Right renal pelvis (tissue), 4 donors: ENCODE results near the gene PPP3CA. TPM values are rescaled to one million over a fixed set of nuclear protein-coding genes. Genes with fewer than 3 reads are reported as not detected.

Experiments used
- DNase-seq, 4 donors: peaks; one replicate each; pipeline ENCODE4 v3.0.0-alpha.2; 2013; ENCODE audit warnings: low read depth in 4 of 4, low spot score in 3 of 4, missing footprints in 1 of 4
- polyA plus RNA-seq, 4 donors: library from polyadenylated mRNA; unstranded; fragments of 120-200 nt; gene quantifications; one replicate each; pipeline ENCODE4 v1.2.1, GENCODE V29; 2013; ENCODE audit not compliant: insufficient read length in 4 of 4

The PPP3CA gene
- 10 to 100 TPM; 38.4 to 51.1 (median 45.5) TPM for polyA plus RNA-seq

DNA sequence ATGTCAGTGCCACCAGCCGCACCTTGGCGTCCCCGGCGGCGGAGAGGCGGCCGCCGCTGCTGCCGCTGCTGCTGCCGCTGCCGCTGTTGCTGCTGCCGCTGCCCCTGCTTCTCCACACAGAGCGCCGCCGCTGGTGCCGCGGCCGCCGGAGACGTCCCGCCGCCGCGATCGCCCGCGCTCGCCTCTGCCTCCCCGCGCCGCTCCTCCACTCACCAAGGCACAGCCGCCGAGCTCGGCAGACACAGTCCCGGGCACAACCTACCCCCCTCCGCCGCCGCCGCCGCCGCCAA lies at the start of gene PPP3CA:
Gene PPP3CA, minus strand, starts transcription at position 260 of the 290 bp plus-strand sequence.
- peak in 1 of 4 donors; percentile 8 for DNase-seq

DNA sequence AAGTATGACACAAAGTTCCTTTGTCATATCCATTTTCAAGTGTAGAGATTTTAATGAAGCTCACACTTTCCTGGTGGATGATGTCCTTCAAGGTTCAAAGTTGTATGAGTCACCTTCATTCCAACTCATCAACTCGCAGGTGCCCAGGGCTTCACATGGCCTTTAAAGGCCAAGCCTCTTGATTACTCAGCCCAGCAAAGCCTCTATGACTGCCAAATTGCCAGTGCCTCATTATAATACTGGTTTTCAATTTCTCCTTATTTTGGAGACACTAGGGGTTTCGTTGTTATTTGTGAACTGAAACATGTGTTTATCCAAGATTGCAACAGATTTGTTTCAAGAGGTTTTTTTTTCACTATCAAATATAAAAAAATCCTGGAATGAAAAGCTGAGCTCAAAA lies 45.9 kb upstream of the PPP3CA start:
- DNase-seq = no peak

DNA sequence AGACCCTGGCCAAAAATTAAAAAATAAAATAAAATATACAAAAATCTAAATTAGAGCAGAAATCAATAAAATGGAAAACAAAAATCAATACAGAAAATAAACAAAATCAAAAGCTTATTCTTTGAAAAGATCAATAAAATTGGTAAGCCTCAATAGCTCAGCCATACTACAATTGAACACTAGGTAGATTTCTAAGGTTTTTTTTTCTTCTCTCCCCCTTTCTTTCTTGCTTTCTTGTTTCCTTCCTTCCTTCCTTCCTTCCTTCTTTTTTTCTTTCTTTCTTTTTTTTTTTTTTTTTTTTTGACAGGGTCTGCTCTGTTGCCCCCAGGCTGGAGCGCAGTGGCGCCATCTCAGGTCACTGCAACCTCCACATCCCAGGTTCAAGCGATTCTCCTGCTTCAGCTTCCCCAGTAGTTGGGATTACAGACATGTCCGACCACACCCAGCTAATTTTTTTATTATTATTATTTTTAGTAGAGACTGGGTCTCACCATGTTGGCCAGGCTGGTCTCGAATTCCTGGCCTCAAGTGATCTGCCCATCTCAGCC lies 23.4 kb upstream of the PPP3CA start:
- DNase-seq = no peak

DNA sequence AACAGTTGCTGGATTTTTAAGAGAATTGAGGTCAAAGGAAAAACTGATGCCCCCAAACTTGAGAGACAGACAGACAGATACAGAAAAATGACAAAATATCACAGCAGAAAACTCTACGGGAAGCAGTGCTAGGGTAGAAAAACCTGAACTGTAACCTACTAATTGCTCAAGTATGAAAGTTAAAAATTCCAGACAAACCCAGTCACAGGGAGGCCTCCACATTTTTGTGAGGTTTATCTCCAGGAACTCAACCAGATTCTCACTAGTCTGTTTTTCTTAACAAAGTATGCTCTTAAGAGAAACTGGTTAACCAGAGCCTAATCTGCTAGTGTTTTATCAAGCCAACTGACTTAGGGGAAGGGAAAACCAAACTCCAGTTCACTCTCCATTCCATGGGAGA lies 19.9 kb upstream of the PPP3CA start:
- no peak for DNase-seq

DNA sequence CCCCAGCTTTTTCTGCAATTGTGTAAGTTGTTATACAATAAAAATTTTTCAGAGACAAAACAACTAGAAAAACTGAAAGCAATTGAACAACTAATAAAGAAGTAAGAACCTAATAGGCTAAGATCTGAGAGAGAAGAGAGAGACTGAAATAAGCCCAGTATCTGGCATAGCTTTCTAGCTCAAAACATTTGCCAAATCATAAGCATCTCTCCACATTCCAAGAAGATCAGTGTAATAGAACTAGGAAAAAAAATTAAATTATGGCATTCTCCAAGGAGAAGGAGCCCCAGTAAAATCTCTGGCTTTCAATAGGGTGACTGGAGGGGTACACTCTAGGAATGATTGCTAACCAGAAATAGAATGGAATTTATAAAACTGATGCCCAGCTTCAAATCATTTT lies 19.0 kb upstream of the PPP3CA start:
- DNase-seq = no peak

DNA sequence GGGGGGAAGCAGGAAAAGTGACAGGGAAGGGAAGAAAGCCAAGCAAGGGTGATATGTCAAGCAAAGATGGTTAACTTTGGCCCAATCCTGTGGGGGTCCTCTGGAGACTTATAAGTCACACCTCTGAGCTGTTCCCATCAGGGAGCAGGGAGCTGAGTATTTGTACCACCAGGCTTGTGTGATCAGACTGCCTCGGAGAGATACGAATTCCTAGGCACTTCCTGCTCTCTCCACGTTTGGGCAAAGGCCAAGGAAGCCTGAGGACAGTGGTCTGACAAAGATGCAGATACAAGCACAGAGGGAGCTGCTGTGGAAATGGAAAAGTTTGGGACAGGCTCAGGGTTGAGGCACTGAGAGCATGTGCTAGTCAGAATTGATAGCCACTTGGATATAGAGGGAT lies 10.4 kb upstream of the PPP3CA start:
- no peak for DNase-seq

DNA sequence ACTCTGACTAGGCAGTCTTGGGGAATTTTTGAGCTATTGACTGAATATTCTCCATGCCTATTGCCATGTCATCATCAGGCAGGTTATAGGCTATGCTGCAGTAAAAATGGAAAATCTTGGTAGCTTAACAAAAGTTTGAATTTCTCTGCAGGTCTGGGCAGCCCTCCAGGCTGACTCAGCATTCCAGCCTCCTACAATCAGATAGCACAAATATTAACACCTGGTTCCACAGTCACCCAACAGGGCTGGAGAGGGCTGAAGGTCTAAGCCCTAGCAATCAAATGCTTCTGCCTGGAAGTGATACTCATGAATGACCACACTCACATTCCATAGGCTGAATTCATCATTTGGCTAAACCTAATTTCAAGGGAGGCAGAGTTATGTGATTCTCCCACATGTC lies 9.6 kb upstream of the PPP3CA start:
- DNase-seq = no peak

DNA sequence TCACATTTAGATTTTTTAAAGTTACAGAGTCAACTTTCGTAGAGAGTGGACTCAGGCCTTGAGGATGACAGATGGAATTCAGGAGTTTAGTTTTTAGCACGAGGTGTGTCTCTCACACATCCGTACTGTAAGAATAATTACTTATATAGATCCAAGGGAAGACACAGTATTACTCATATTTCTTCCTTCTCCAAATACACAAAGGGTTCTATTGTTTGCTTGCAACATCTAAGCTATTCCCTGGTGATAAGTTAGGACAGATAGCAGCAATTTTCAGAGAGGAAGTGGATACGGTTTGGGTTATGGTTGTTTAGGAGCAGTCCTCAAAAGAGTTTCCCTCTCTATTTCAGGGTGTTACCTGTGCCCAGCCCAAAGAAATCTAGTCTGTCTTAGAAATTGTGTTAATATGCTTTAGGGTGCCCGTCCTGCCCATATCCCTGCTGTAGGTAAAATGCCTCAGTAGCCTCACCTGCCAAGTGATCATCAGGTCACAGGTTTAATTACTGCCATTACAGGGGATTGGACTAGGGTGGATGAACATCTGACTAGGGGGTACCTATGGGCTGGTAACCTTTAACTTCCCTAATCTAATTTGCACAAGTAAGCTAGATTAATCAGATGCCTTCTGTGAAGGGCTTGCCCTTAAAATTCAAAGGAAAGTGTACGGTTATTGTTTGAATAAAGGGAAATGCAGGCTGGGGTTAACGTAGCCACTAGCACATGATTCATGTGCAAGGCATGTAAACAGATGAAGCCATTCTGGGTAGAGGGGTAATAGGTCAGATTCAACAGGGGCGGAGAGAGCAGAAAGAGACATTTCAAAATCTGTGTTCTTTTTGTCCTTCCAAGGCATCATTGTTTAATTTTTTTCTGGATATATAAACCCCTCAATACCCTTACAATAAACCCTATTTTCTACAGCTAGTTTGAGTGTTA lies 8.7 kb upstream of the PPP3CA start:
- DNase-seq = no peak

DNA sequence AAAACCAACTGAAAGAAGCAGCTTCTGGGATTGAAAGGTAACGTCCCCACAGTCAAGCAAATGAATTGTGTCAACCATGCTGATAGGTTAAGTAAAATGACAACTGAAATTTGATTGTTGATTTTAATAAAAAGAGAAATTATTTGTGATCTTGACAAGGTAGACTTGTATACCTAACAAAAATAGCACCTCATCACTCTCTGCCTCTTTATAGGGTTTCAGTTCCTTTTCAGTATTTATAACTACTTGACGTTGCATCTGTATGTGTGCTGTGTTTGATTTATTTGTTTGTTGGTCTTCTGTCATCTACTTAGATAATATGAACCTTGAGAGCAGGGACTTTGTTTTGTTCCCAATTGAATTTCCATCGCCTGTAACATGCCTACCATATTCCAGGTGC lies 7.9 kb upstream of the PPP3CA start:
- no peak for DNase-seq

DNA sequence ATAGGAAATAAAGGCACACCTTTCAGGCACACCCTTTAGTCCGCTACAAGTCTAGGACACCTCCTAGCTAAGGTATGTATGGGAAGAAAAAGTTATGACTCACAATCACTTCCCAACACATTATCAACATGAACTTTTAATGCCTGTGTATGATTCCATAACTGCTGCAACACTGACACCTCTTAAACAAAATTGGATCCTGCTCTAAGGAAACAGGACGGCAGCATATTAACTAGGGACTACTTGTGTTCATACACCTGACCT lies 2.4 kb upstream of the PPP3CA start:
- no peak for DNase-seq

DNA sequence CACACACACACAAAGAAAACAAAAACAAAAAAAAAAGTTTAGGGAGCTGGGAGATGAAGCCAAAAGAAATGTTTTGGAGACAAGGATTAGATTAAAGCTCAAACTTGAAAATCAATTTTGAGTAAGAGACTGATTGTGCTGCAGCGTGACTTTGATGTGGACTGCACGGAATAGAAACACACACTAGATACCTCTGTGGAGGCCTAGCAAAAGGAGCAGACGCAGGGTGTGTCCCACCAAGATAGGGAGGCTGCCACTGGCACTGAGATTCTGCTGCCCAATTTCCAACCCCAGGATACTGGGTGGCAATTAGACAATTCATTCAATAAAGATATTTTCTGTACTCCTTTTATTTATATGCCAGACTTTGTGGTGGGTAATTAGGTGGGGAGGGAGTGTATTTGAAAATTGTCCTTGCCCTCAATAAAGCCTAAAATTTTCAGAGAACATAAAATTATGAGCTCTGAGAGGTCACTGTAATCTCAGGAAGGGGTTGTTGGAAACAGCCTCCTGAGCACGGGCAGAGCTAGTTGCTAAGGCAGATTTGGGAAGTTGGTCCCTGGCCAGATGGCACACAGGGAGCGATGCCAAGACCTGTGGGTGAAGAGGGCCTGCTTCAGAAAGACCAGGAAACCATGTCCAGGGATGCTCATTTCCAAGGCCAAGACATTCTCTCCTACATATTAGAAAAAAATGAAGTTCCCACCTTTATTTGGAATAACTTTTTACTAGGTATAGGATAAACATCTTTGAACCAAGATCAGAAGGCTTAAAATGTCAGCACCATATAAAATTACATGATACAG lies 1.9 kb upstream of the PPP3CA start:
- DNase-seq = no peak

DNA sequence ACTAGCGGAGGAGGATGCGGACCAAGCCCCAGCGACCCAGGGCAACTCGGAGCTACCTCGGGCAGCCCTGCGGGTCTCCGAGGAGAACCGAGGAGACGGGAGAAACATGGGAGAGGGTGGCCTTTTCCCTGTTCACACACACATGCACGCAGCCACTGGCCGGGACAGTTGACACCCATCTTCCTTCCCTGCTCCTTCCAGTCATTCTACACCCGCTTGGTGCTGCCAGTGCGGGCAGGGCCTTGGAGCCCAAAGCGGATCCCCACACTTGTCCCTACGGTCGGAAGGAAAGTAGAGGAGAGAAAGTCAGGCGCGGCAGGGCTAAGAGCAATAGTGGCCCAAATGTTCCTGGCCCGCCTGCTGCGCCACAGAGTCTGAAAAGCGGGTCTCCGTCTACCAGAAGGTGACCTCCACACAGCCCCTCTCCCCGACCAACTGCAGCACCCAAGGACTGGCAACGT lies 1.1 kb upstream of the PPP3CA start:
- no peak for DNase-seq

DNA sequence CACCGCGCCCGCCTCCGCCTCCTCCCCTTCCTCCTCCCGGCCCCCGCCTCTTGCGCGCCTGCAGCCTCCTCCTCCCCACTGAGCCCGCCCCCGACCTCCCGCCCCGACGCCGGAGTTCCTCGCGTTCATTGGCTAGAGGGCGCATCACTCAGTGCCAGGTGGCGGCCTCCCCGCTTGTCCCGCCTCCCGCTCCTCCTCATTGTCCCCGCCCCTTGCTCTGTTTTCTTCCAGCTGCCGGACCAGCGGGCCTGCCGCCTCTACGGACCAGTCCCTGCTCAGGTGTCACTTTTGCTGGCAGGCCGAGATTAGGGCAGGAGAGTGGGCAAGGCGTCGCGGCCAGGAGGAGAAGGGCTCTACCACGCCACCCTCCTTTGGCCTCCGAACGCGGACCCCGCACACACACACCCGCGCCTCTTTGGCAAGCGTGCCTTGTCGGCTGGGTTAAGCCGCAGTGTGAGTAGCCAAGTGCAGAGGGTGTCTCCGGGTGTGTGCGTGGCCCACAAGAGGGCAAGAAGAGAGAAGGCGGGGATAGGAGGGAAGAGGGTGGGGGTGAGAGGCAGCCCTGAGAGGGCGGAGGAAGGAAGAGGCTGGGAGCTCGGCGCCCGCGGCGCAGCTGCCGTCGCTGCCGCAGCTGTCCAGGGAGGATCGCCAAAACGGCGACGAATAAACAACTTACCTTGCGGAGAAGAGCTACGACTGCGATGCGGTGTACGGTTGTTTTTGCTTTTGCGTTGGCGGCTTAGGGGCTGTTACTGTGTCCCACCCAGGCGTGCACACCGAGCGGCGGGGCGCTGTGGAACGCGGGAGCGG lies 436 bp upstream of the PPP3CA start:
- DNase-seq = peak; percentile 94 to 96 (median 94)

DNA sequence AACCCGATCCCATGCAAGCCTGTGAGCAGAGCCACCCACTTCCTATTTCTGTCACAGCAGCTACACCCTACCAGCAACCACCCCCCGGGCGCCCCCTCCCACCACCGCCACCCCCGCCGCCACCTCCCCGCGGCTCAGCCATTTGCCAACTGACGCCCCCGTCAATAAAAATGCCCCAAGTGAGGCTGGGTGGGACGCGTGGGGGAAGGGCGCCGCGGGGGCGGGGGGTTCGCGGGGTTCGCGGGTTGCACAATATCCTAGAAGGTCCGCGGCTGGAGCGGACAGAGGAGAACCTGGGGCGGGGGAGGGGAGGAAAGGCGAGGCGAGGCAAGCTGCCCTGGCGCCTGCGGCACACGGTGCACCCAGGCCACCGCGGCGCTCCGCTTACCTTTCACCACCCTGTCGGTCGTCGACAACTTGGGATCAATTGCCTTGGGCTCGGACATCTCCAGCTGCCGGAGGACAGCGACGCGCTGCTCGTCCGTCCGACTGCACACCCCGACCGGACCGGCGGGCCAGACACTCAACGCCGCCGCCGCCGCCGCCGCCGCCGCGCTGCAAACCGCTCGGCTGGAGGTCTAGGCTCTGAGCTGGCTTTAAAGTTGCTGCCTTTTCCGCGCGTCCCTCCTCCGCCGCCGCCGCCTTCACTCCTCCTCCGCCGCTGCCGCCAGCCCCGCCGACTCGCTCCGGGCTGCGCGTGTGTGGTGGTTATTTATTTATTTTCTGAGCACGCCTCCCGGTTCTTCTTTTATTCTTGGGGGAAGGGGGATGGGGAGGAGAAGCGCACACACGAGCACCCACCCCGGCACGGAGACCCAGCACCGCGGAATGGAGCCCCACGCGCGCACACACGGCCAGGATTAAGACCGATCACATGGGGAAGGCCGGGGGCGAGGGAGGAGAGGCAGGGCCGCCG lies 717 bp downstream of the PPP3CA start:
- DNase-seq = peak; percentile 50 to 69 (median 51)

DNA sequence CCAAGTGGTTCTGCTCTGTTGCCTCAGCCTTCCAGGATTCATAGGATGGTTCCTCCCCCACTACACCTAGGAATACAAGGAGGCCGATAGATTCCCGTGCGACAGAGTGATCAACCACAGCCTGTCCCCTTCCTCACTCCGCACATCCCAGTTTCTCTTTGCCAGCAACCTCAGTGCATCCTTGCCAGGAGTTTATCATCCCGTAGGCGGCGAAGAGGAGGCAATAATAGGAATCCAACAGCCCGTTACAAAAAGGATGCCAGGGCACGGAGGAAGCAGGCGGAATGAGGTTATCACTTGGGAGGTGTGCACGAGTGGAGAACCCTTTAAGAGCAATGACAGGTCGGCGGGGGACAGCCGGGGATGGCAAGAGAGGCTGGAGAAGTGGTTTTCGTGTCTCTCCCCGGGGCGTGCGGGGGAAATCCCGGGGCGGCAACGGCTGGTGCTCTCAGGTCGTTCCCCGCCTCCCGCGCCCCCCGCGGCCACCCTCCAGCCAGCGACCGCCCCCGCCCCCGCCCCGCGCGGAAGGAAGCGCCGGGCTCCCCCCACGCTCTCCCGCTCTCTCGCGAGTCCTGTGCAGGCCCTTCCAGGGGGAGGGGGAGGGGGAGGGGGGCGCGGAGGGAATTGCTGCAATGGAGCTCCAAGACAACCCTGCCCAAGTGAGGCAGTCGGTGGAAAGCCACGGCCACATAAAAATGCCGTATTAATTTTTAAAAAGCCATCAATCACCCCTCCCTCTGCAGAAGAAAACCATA lies 1.6 kb downstream of the PPP3CA start:
- peak; percentile 28 to 45 (median 40) for DNase-seq

DNA sequence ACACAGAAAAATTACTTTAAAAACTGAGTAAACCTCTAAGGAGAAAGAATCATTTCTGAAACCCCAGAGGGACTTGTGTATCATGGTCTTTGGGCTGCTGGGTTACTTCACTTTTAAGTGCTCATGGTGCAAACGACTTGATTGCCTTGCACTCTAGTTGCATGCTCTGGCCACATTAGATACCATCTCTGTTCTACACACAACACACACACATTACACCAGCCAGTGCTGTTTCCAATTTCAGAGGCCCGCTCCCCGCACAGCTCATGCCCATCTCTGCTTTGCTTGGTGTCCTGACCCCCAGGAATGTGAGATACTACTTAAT lies 2.1 kb downstream of the PPP3CA start:
- peak in 1 of 4 donors; percentile 21 for DNase-seq

DNA sequence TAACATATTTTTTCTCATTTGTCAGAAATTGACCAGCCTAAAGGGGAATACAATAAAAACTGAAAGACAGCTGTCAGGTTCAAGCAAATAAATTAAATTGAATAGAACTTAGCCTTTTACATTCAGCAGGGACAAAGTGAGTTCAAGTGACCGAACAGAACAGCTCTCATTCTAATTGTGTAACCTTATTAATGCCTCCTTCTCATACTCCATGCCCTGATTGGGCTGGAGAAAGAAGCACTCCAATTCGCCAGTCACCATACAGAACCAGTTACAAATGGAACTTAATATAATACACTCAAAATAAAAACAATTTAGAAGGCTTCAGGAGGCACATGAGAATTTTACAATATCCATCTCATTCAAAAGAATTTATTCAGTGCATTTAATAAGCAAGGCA lies 8.0 kb downstream of the PPP3CA start:
- DNase-seq = no peak

DNA sequence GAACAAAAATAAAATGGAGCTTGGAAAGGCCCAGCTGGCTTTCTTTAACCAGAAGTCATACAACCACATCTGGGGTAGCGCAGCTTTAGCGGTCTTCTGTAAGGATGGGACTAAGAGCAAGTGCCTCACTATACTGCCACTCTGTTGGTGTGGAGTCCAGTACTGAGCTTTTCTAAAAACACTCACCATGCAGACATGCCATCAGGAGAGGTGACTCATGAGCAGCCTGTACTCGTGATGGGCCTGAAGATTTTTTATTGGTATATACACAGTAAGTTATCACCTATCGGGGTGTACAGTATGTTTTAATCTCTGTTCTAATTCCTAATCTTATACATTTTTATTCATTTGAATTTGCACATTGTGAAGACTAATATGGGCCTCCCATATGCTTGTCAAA lies 9.6 kb downstream of the PPP3CA start:
- DNase-seq = no peak

DNA sequence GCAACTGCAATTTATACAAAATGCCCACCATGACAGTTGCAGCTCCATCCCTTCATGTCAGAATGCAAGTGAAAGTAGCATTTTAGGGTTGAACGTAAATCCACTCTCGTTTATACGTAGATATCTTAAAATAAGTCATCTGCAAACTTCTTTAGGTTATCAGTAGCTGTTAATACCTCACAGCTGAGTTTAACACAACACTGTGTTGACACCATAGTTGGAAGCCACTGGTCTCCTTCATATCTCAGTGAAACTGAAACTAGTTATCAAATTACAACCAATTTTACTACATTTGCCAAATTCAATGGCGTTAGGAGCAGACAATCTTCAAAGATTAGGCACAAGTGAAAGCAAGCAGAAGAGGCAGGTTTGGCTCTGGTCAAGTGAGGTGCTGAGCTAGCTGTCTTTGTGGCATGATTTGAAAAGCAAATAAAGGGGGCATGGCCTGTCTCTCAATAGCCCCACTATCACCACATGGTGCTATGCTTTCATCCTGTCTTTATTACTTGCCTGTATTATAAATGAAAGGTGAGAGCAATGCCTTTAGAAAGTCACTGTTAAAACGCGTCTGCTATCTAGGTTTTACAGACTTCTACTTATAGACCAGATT lies 12.3 kb downstream of the PPP3CA start:
- DNase-seq = no peak
